SIG-M5 treated with dmso at 0.1 percent for 504 hours (cell line): Measurements from ENCODE around the gene CELA2A.
A peak's percentile ranks its signal among the peaks of the same experiment; 100 is the strongest.
"Not testable (repeated sequence)": the region's sequence is repeated elsewhere in the genome, so short reads cannot be mapped to it uniquely, and the experiment has no call there.

Experiments used
- DNase-seq: peaks from one replicate; lab custom pipeline; 2025; ENCODE audit not compliant: unreplicated experiment; lab: John Stamatoyannopoulos, UW

The CELA2A gene

DNA sequence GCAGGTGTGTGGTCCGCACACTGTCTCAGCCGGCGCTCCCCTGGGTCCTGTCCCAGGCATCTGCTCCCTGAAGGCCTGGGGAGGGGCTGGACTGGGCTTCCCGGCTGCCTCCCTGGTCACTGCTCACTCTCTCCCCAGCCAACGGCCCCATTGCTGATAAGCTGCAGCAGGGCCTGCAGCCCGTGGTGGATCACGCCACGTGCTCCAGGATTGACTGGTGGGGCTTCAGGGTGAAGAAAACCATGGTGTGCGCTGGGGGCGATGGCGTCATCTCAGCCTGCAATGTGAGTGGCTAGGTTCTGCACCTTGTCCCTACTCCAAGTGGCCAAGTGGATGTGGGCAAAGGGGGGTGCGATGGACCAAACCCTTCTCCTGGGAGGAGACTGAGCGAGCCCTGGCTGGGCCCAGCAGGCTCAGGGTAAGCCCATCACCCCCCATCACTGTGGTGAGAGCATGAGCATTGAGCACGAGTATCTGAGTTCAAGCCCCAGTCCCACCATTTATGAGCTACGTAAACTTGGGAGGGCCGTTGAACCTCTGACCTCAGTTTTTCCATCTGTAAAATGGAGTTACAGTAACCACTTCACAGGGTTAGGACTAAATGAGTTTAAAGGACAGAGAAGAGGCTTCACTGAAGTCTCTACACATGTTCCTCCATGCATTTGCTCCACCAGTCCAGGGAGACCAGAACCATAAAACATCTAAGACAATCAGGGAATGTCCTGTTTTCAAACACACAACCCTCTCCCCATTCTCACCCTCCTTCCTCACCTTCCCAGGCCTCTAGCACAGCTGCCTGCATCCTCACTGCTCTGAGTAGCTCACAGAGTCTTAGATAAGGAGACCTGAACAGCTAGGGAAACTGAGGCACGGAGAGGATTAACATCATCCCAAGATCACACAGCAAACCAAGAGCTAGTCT is 11.8 kb upstream of the CELA2A start:
- no peak for DNase-seq

DNA sequence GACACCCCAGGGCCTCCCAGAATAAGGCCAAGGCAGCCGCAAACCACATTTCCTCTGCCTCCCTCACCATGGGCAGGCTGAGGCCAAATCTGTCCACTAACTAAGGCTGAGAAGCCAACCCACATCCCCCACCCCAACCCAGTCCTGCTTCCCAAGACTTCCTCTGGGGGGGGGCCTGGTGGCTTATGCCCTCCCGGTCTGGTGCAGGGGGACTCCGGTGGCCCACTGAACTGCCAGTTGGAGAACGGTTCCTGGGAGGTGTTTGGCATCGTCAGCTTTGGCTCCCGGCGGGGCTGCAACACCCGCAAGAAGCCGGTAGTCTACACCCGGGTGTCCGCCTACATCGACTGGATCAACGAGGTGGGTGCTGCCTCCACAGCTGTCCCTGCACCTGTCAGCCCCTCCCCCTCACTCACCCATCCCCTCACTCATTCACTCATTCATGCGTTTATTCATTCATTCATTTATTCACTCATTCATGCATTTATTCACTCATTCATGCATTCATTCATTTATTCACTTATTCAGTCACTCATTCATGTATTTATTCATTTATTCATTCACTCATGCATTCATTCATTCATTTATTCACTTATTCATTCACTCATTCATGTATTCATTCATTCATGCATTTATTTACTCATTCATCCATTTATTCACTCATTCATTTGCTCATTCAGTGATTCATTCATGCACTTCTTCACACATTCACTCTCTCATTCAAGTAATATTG is 11.0 kb upstream of the CELA2A start:
- no peak for DNase-seq

DNA sequence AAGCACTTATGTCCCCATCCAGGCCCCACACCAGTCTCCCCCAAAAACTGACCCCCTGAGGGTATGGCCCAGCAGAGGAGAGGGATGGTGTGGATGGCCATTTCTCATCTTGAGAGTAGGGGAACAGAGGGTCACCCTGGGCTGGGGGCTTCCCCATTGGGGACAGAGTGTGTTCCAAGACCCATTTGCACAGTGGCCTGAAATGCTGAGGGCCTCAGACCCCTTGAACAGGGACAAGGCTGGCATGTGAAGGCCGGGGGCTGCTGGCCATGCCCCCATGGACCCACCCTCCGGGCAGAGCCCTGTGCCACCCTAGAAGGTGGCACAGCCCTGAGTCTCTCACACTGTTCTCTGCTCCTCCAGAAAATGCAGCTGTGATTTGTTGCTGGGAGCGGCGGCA is 10.3 kb upstream of the CELA2A start:
- DNase-seq, result no peak

DNA sequence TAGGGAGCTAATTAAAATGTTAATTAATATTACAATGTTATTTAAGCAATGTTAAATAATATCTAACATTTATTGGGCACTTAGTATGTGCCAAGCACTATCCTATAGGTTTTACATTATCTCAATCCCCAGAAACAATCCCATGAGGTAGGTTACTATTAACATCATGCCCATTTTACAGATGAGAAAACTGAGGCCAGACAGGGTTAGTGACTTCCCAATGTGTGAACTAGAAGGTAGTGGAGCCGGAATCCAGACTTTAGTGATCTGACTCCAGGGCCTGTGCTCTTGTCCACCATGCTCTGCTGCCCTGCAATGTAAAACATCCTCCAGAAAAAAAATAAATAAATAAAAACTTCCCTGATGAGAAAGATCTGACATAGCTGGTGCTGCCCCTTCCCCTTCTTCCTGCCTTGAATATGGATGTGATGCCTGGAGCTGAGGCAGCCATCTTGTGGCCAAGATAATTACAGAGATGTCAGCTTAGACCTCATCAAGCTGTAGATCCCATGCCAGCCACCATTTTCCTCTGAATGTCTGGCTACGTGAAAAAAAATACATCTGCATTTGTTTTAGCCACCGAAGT is 7.6 kb upstream of the CELA2A start:
- no peak for DNase-seq

DNA sequence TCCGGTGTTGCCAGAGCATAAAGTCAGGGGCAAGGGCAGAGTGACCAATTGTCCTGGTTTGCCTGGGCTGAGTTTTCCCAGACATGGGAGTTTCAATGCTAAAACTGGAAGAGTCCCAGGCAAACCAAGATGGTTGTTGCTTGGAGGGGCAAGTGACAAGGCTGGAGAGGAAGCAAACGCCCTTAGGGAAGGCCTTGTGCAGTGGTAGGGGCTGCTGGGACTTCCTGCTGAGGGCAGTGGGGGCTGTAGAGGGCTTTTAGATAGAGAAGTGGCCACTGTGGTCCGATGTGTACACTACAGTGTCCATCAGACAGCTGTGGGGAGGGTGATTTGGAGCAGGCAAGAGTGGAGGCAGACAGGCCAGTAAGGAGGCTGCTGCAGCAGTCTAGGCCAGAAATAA is 7.0 kb upstream of the CELA2A start:
- DNase-seq, result no peak

DNA sequence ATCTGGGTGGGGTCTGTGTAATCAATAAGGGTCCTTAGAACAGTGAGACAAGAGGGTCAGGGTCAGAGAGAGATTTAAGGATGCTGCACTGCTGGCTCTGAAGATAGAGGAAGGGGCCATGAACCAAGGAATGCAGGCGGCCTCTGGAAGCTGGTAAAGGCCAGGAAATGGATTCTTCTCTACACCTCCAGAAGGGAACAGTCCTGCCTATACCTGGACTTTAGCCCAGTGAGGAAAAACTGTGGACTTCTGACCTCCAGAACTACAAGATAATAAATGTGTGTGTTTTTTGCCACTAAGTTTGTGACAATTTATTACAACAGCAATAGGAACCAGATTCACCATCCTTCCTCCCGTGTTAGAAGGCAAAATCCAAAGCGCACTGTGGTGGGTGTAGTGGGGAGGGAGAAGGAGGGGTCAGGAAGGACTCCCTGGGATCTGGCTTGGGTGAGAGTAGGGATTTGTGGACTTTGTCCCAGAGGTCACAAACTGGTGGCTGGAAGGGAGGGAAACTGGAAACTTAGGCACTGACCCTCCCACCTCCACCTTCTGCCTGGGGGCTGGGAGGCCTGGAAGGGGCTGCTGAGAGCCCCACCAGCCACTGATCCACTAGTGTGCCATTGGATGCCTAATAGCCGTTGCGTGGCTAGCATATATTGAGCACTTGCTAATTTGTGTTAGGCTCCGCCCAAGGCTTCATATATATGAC is 5.4 kb upstream of the CELA2A start:
- DNase-seq, result no peak

DNA sequence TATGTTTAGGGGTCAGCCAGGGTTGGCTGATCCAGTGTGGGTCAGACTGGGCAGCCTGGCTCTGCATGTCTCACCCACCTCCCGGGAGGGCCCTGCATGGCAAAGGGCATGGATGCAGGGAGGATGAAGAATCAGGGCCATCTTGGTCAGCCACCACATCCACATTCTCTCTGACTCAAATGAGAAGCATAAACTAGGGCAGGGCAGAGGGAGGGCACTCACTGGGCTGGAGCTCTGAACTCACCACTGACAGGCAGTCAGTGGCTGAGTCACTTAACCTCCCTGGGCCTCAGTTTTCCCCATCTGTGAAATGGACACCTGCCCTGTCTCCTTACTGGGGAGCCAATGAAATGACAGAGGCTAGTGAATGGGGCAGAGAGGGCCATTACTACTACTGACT is 4.3 kb upstream of the CELA2A start:
- no peak for DNase-seq

DNA sequence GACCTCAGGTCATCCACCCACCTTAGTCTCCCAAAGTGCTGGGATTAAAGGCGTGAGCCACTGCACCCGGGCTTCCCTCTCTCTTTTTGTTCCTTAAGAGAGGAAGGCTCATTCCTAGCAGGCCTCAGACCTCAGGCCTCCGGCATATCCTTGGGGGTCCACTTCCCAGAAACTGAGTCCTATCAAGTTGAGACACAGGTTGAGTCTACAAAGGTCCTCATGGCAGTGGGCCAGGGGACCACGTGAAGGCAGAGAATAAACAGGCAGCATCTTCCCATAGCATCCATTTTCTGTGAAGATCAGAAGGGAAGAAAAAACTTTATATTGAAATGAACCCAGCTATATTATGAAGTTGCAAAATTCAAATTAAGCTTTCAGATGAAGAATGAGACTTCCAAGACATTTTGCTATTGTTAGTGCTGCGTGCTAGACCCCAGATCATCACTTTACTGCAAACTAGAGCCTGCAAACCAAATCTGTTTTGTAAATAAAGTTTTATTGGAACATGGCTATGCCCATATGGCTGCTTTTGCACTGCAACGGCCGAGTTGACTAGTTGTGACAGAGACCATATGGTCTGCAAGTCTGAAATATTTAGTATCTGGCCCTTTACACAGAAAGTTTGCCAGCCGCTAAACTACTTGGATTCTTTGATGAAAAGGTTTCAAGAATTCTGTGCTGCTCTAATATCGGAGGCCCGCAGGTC is 3.5 kb upstream of the CELA2A start:
- DNase-seq, result no peak

DNA sequence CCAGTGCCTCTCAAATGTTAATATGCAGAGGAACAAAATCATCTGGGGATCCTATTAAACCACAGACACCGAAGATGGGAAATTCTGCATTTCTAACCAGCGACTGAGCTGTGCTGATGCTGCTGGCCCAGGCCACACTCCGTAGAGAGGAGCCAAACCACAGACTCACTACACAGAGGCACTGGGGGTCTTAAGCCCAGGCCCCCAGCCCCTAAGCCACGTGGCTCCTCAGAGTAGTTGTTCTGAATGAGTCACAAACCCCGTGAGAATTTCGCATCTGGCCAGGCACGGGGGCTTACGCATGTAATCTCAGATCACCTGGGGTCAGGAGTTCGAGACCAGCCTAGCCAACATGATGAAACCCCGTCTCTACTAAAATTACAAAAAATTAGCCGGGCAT is 2.8 kb upstream of the CELA2A start:
- DNase-seq, result no peak

DNA sequence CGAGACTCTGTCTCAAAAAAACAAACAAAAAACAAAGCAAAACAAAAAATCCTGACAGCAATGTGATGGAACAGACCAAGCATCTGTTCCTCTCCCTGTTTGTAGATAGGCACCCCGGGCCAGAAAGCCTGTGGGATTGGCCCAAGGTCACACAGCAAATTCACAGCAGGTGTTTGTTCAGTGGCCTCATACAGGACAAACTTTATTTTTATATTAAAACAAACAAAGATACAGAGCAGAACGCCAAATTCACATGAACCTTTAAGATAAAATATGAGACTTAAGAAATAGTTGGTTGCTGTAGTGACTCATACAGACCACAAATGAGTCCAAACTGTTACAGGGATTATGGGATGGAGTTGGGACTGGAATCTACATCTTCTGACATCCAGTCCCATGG is 2.3 kb upstream of the CELA2A start:
- DNase-seq, result no peak

DNA sequence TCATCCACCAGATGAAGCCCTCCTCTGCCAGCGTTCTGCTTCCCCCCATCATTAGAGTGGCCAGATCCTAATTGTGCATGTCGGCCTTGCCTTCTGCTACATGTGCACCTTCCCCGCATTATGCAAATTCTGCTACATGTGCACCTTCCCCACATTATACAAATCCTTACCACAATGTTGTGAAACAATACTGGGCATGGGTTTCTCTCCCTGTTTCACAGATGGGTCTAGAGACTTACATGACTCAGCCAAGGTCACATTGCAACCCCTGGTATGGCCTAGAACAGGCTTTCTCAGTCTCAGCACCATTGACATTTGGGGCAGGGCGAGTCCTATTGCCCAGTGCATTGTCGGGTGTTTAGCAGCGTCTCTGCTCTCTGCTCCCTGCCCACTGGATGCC is 1.0 kb upstream of the CELA2A start:
- DNase-seq, result peak; percentile 53

DNA sequence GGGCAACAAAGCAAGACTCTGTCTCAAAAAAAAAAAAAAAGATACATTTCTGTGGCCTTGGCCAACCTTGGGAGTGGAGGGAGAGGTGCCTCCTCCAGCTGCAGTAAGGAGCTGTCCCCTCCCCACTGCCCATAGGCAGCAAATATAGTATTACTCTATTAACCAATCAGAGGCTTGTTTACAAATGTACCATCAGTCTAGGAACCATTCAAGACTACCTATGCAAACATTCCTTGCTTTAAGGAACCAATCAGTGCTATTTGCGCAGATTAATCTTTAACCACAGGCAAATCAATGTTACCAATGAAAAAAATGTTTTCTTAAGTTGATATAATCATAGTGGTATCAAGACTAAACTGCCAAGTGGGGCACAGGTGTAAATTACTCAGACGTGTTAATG is 1.1 kb downstream of the CELA2A start:
- DNase-seq, result no peak

DNA sequence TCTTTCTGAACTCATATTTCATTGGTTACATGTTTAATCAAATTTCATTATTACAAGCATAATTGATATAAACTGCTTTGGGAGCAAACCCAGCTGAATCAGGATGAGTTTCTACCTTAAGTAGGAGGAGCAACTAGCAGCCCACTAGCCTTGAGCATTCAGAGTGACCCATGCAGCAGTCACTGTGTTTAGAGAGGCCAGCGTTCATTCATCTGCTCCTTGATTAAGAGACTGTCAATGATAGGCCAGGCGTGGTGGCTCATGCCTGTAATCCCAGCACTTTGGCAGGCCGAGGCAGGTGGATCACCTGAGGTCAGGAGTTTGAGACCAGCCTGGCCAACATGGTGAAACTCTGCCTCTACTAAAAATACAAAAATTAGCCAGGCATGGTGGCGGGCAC is 1.9 kb downstream of the CELA2A start:
- not testable (repeated sequence) for DNase-seq

DNA sequence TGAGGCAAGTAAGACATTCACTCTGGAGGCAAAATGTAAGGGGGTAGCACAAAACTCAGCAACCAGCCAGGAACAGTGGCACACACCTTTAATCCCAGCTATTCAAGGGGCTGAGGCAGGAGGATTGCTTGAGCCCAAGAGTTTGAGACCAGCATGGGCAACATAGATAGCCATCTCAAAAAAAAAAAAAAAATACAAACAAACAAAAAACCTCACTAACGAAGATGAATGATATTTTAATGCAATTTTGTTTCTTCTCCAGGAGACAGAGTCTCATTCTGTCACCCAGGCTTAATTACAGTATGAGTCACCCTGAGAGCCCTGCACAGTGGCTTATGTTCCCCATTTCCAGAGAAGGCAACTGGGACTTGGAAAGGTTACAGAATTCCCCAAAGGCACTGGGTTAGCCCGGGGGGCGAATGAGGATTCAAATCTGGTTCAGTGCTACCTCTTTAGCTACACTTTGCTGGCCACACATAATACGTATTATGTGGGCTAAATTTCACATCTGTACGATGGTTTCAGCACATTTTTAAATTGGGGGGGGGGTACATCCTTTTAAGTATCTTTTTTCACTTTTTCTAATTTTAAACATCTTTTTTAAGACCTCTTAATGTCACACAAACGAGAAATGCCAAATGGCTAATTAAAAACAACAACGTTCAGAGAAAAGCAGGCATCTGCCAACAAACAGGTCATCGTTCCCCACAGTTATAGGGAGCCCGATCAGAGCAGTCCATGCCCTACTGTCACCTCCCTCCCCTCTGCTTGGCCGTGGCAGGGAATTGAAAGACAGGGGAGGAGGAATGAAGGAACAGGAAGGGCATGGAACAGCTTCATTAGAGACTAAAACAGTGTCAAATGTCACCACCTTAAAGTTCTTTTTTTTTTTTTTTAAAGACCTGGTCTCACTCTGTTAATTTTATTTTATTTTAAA is 3.5 kb downstream of the CELA2A start:
- DNase-seq, result no peak

DNA sequence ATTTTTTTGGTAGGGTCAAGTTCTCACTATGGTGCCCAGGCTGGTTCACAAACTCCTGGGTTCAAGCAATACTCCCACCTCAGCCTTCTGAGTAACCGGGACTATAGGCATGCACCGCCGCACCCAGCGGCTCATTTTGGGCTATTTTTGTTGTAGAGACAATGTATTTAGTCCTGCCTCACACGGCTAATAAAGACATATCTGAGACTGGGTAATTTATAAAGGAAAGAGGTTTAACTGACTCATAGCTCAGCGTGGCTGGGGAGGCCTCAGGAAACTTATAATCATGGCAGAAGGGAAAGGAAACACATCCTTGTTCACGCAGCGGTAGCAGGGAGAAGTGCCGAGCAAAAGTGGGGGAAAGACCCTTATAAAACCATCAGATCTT is 4.2 kb downstream of the CELA2A start:
- DNase-seq, result no peak

DNA sequence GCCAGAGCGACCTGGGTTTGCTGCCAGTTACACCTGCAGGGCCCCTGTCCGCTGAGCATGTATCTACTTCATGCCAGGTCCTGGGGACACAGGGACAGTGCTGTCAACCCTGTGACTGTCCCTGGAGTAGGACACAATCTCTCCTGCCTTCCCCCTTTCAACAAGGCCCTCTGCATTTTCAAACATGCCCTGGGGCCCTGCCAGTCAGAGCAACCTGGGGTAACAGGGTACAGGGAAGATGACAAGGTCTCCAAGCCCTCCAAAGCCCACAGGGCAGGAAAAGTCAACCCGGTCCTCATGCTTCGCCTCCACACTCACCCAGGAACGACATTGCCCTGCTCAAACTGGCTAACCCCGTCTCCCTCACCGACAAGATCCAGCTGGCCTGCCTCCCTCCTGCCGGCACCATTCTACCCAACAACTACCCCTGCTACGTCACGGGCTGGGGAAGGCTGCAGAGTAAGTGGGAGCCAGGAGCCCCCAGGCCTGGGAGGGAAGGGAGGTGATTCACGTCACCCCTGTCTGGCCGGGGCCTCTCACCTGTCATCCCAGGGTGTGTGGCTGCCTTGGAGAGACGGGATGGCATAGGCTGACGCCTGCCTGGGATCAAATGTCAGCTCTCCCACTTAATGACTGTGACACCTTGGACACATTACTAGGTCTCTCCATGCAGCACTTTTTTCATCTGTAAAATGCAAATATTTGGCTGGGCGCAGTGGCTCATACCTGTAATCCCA is 6.7 kb downstream of the CELA2A start:
- DNase-seq, result not testable (repeated sequence)

DNA sequence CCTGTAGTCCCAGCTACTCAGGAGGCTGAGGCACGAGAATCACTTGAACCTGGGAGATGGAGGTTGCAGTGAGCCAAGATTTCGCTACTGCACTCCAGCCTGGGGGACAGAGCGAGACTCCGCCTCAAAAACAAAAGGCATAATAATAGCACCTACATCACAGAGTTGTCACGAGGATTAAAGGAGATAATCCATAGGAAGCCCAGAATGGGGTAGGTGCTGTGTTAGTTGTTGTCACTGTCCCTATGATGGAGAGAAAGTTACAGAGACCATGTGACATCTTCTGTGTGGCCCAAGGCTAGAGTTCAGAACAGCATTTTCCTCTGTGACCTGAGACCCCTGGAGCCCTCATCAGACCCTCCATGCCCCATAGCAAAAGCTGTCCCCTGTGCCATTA is 7.4 kb downstream of the CELA2A start:
- DNase-seq, result not testable (repeated sequence)

DNA sequence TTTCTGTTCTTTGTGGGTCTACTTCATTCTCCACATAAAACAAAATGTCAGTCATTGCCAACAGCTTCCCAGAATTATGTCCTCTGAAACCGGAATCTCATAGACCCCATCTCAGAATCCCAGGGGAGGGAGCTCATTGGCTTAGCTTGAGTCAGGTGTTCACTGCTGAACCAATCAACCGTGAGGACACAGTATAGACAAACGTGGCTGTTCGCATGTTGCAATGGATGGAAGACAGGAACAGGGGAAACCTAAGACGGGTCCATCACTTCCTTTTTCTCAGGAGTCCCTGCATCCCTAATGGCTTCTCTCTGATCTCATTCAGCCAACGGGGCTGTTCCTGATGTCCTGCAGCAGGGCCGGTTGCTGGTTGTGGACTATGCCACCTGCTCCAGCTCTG is 9.1 kb downstream of the CELA2A start:
- no peak for DNase-seq
